Measurements from ENCODE around the gene ACOX3.
"Not testable (repeated sequence)": the region's sequence is repeated elsewhere in the genome, so short reads cannot be mapped to it uniquely, and the experiment has no call there.

ACOX3 gene

DNA sequence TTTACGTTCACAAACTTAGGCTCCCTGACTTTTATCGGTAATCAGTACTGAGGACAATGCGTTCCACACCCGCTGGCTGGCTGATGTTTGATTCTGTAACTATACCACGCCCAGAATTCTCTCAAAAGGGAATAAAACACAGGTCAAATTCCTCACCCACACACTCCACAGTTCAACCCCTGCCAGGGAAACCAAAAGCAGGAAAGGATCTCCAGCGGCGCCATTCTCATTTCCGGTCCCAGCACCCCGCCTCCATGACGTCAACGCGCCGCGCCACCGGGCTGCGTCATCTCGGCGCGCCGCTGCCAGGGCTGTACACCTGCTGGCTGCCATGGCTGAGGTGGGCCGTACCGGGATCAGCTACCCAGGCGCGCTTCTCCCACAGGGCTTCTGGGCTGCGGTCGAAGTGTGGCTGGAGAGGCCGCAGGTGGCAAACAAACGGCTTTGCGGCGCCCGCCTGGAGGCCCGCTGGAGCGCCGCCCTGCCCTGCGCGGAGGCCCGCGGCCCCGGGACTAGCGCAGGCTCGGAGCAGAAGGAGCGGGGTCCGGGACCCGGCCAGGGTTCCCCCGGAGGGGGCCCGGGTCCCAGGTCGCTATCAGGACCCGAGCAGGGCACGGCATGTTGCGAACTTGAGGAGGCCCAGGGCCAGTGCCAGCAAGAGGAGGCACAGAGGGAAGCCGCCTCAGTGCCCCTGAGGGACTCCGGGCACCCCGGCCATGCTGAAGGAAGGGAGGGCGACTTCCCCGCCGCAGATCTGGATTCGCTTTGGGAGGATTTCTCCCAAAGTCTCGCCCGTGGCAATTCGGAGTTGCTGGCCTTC lies at the start of gene ACOX3, which contains the start of gene TRMT44:
TSS of gene ACOX3 (minus strand) at position 232 of the 820 bp plus-strand sequence. CDS start 24,202 bp downstream, outside the sequence.
TSS of gene TRMT44 (plus strand) at position 286 of the 820 bp plus-strand sequence. CDS start at position 332, 46 bp downstream.
- DNase-seq, result peak; percentile 94

DNA sequence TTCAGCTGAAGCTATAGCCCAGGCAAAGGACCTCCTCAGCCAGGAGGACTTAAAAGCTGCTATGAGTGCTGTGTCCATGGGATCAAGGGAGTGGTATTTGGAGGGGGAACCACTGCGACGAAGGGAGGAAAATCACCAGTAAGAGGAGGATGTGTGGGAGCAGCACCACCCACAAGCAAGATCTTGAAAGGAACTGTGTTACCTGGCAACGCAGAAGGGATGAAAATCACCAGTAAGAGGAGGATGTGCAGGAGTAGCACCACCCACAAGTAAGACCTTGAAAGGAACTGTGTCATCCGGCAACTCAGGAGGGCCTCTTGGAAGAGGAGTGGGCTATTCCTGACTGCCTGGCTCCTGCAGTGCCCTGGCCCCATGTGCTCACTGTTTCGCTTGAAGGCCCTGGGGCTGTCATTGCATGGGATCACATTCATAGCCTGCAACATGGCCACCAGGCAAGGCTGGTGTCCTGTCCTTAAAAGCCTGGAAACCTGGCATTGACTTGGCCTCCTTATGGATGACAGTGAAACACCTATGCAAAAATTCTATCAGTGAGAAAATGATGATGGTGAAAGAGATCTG lies 48.4 kb upstream of the ACOX3 start:
- no peak for DNase-seq

DNA sequence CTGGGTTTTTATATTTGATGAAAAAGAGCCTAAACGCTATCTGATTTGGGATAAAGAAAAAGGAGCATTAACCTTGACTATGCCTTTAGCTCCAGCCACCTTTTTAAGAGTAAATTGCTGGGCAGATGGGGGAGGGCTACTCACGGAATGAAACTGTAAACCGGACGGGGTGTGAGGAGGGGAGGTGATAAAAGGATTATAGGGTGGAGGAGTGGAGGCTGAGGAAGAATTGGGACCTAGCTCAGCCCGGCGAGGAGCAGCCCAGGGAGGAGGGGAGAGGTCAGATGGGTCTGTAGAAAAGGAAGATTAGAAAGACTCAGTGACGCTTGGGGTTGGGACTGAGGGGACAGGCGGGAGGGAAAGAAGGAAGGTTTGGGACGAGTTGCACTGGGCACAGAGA lies 46.1 kb upstream of the ACOX3 start:
- DNase-seq, result not testable (repeated sequence)

DNA sequence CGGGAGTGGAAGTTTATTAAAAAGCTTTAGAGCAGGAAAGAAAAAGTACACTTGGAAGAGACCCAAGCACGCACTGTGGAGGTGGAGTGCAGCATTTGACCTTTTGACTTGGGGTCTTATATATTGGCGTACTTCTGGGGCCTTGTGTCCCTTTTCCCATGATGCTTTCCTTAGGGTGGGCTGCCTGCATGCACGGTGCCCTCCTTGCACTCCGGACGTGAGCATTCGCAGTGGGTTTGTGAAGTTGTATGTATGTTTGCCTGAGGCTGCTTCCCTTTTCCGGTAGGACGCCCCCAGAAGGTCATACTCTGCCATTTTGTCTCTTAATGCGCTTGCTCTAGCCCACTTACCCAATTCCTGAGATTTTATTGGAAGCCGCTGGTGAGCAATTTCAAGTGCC lies 39.7 kb upstream of the ACOX3 start:
- DNase-seq, result no peak

DNA sequence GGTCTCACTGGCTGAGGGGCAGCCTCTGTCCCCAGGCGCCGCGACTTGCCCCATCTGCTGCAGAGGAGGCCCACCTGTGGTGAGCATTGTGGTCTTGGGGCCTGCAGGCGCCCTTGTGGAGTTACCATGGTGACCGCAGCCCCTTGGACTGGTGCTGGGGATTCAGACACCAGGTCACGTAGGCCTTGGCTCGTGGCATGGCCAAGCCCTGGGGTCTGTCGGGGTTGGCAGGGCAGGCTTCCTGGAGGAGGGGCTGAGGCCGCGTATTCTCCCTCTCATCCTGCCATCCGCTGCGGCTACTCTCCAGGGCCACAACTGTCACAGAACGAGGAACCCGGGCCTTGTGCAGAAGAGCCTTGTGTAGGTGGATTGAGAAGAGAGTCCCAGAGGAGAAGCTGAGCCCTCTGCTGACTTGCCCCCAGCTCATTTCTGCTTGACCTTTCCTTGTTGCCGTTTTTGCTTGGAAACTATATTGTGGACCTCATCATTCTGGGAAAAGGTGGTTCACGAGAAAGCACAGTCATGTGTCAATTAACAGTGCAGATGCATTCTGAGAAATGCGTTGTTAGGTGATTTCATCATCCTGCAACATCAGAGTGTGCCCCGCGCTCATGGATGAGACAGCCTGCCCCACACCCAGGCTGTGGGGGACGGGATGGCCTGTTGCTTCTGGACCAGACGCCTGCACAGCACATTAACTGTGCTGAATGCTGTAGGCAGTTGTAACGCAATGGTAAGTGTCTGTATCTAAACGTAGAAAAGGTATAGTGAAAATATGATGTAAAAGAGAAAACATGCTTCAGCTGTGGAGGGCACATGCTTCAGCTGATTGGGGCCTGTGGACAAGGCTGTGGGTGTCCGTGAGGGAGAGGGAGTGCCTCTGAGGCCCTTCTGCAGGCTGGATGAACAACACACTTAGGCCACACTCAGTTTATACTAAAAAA lies 38.5 kb upstream of the ACOX3 start:
- DNase-seq, result no peak

DNA sequence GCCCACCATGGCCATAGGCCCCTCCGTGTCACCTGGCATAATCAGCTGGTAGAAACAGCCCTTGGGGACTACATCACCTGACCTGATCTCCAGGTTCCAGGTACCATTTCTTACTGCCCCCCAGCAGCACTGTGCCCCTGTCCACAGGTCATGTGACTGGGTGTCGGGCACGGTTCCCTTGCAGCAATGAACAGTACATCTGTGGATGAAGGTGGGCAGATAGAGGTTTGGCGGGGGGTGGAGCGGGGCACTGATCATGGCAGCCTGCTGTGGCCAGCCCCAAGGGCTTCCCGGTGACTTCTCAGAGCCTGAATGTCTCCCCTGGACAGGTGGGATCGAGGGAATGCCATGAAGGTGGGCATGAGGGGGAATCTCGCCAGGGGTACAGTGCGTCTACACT lies 37.8 kb upstream of the ACOX3 start:
- DNase-seq, result no peak

DNA sequence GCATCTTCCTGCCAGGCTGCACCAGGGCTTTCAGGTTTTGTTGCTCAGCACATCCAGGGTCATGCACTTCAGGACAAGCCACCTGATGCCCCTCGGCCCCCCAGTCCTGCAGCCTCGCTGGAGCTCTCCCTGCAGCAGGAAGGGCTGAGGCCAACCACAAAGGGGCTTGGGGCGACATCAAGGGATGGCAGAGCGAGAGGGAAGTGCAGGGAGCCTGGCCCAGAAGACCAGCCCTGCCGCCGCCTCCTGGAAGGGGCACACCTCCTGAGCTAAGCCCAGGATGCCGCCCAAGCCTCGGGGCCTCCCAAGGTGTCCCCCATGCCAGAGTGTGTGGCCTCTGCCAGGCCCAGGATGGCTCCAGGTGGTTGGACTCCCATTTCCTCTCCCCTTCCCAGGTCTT lies 37.2 kb upstream of the ACOX3 start:
- no peak for DNase-seq

DNA sequence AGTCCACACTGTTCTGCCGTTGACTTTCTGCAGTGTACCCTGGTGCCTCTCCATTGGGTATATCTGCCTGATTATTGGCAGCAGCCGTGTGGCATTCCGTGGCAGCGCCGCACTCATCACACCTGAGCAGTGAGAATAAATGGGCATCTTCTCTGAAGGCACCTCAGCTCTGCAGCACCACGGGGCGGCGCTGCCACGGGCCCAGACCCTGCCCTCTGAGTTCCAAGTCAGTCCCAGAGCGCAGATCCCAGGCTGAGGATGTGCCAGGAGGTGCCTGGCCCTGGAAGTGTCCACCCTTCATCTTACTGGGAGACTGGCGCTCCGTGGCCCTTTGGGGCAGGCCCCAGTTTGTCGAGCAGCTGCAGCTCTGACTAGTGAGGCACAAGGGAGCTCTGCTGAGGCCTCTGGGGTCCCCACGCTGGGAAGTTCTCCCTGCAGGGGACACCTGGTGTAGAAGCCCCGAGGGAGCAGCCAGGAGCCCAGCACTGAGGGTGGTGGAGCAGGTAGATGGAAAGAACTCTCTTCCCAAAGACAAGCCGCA lies 36.6 kb upstream of the ACOX3 start:
- no peak for DNase-seq

DNA sequence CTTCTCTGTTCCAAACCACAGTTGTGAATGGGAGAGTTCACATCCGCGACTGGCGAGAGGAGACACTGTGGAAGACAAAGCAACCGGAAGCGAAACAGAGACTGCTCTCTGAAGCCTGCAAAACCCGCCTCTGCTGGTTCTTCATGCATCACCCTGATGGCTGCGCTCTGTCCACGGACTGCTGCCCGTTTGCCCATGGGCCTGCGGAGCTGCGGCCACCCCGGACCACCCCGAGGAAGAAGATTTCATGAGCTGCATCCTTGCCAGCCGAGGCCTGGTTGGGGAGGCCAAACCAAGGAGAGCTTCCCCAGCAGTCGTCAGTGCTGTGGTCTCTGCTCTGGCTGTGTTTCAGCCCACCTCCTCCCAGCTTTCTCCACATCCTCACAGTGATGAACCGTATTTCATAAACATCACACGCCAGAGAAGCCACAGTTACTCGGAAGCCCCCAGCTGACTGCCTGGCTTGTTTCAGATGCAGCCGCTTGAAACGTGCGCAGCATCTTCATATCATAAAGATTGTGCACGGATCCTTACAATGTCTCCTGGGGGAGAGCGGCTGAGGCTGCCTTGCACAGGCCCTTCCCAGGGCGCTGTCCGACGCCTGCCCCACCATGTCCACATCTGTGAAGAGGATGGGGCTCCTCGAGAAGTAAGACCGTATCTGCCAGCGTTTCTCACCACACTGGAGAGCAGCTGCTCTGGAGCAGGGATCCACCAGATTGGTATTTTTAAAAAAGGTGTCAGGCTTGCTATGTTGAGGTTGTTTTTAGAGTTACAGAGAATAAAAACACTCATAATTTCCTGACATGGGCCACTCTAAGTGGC lies 35.4 kb upstream of the ACOX3 start:
- DNase-seq, result no peak

DNA sequence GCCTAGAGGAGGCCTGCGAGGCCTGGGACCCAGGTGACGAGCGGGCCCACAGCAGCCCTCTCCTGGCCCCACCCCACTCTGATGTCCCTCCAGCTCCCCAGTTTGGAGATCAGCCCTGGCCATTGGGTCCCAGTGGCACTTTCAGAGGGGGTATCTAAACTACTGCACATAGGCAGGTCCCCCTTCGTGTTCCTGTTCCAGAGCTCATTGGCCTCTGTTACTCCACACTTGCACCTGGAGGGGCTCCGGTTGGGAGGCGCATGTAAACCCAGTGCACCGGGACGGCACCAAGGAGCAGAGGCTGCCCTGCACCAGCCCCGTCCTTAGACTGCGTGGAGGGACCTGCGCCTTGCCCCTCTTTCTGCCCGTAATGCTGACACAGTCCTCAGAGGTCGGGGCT lies 34.3 kb upstream of the ACOX3 start:
- DNase-seq, result no peak

DNA sequence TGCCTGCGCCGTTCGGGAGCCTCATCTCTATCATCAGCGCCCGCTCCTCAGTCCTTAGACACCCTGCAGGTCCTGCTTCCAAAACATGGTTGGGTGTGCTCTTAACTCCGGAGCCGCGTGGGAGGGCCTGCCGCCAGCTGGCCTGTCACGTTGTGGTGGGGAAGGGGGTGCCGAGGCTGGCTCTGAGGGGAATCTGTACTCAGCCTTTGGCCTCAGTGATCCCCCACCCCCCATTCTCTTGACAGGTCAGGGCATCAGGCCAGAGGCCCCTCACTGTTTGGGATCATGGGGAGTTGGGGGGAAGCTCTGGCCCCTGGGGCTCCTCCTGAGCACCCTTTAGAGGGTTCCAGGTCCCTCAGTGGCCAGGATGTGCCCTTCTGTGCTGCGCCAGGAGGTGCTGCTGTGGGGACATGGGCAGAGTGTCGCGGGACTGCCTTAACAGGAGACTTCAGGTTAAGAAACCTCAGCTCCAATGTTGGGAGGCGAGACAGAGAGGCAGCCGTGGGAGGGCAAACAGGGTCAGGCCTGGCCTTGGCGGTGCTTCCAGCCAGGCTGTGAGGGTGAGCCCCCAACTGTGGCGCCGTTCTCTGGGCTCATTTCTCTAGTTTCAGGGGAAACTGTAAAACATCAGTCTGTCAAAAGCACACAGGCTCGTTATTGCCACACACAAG lies 33.5 kb upstream of the ACOX3 start:
- no peak for DNase-seq

DNA sequence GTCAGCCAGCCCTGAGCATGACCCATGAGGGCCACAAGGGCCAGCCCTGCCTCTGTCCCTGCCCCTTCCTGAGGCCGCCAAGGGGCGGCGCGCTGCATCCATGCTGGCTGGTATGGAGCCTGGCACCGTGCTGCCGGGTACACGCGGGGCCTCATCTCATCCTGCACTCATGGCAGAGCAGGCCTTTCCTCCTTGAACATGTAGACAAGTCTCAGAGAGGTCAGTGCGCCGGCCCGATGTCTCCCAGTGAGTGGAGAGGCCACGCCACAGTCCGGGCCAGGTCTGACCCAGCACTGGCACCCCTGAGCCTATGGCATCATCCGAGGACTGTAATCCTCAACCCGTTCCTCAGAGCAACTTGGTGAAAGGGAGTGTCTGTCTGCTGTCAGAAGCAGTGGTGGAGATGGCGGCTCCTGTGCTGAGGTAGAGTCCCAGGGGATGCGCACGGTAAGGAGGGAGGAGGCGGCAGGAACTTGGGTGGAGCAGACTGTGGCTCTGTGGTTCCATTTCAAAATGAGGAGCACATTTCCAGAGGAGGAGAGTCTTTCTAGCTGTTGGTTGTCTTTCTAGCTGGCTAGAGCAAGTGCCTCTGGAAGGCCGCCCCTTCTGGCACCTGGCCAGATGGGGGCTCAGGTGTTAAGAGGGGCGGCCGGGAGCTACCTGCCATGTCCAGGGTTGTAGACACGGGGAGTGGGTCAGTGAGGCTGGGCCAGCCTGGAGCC lies 32.8 kb upstream of the ACOX3 start:
- no peak for DNase-seq

DNA sequence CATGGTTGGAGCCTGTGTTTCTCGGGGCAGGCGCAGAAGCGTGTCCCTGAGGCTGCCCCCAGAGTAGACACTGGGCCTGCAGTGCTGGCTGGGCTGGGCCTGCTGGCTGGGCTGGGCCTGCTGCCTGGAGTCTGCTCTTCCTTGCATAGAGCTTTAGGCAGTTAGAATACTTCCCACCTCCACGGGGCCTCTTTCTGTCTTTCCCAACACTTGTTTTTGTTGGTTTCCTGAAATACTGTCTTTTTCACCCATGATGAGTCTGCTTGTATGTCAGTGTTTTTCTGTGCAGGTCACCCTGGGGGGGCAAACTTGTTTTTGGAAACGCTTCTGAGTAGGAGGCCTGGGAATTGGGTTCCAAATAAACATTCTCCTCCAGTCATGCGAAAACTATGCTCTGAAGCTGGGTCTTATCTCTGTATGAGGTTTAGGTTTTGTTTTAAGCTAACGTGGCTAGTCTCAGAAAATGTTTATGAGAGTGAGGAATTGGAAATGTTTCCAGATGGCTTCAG lies 32.2 kb upstream of the ACOX3 start:
- no peak for DNase-seq

DNA sequence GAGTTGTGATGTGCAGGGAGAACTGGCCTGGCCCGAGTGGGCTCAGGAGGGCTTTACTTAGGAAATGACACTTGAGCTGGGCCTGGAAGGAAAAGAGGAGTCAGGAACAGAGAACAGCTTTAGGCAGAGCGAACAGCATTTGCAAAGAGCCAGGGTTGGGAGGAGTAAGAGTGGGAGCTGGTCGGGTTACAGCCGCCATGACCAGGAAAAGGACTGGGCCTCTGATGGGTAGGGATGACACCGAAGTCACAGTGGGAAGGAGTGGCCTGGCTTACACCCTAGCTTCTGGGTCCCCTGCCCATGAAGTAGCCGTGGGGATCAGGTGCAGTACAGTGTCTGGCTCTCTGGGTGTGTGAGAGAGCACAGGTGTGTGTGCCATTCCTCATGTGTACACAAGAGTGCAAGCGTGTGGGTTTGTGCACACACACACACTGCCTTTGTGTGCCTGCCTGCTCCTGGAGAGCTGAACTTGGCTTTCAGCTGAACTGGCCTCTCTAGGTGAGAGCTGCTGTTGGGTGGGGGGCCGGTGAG lies 31.7 kb upstream of the ACOX3 start:
- no peak for DNase-seq

DNA sequence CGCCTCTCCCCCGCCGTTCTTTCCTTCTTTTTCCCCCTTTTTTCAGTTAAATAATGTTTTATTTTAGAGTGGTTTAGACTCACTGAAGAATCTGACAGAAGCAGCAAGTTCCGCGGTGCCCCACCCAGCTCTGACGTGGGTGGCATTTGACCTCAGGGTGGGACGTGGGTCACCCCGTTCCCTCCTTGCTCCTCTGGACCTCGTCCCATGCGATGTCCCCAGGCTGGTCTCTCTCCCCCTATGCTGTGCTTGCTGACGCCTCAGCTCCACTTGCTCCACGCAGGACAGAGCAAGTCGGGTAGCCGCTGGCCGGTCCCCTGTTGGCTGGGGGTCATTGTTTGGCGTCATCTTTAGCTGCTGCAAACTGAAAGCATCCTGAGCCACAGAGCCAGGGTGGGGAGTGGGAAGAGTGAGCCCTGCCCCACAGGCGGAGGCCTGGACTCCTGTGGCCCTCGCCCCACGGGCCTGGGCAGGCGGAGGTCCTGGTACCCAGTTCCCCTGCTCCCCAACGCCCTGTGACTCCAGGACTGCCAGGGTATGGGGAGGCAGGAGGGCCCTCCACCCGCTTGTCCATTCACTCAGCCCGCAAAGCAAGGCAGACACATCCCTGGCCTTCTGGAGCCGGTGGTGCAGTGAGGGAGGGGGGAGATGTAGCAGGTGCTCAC lies 30.8 kb upstream of the ACOX3 start:
- DNase-seq, result no peak

DNA sequence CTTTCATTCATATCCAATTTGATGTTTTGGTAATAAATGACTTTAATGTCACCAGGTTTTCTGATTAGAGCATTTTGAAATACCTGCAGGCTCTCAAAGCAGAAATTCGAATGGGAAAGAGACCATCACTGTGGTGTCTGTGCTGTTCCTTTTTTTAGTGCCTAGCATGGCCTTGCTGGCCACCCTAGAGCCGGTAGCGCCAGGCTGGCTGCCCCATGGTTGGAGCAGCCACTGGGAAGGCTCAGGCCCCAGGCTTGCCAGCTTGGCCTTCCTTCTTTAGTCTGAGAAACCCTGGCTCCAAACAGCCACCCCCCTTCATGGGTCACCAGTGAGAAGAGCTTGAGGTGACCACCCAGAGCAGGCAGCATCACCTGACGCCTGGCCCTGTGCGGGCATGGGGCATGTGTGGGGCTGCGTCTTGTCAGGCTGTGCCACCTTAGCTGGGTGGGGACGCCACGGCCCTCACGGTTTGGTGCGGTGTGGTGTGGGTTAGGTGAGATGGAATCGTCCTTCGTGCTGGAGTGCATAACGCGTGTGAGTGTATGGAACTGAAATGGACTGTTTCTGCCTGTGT lies 30.0 kb upstream of the ACOX3 start:
- no peak for DNase-seq

DNA sequence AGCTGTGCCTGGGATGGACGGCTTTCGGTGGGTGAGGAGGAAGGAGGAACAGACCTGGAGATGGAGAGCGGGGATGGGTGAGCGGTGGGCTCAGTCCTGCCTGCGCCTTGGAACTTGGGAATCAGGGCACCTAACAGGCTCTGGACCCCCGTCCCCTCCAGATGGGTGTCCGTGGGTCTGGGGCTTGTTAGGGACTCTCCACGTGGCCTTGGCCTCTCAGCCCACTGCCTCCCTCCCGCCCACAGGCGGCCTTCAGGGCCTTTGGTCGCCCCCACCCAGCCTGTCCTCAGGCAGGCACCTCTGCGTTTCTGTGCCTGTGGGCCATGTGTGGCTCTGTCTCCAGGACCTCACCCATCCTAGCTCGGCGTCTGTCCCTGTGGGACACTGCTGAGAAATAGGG lies 29.0 kb upstream of the ACOX3 start:
- DNase-seq, result no peak

DNA sequence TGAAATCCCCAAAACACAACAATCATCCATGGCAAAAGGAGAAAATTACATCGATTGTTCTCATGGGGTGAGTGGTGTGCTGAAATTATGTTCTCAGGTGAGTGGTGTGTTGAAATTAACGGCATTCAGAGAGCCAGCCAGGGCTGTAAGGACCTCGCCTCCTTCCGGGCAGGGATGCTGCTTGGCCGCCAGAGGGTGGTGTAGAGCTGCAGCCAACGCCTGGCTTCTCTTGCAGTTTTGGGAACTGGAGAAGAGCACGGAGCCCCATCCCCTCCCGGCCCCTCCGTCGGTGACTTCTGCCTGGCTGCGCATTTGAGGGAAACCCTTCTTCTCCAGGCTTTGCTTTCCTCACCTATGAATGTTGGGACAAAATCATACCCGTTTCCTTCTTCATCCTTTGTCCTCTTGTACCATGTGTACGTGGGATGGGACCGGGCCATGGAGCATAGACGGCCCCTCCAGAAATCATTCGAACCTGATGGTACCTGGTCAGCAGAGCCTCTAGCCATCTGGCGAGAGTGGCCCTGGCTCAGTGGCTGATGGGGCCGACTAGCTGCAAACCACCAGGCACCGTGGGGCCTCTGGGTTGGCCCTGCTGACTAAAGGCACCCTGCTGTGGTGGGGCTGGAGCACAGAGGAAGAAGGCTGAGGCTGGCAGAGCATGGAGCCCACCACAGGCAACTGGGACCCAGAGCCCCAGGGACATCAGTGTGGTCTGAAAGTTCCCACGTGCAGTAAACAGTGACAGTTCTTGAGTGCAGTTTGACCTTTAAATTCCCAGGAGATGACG lies 28.4 kb upstream of the ACOX3 start:
- DNase-seq, result peak; percentile 31

DNA sequence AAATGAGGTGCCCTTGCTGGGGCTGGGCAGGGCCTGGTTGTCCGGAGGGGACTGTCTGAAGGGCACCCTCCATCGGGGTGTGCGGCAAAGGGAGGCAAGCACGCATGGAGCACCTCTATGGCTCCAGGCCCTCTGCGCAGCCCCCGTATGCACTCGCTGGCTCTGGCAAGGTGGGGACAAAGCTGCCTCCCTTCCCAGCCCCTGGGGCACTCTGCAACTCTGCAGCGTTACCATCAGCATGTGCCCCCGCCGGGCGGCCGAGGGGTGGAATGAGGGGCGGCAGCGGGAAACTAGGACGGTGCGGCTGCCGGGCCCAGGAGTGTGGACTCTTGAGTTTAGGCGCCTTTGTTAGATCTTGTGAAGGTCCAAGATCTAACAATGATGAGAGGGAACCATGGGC lies 26.5 kb upstream of the ACOX3 start:
- no peak for DNase-seq

All from activated CD4-positive, alpha-beta T cell treated with anti-CD3 and anti-CD28 coated beads for 1 hour (primary cell).